ENCODE measurements around the gene PEX19.

DNA sequence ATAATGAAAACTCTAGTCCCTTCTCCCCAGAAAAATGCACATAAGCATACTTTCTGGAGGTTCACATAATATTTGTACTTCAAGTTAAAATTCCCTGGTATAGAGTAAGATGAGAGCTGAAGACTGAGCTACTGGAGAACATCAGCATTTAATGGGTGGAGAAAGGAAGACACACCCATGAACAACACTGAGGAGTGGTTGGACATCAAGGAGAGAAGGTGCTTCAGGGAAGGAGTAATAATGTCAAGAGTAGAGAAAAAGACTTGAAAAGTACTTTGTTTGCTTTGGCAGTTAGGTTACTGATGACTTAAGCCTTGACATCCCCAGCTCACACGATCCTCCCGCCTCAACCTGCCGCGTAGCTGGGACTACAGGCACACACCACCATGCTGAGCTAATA, 57.9 kb downstream of the PEX19 start:
- TF ChIP-seq, protein P1, sequence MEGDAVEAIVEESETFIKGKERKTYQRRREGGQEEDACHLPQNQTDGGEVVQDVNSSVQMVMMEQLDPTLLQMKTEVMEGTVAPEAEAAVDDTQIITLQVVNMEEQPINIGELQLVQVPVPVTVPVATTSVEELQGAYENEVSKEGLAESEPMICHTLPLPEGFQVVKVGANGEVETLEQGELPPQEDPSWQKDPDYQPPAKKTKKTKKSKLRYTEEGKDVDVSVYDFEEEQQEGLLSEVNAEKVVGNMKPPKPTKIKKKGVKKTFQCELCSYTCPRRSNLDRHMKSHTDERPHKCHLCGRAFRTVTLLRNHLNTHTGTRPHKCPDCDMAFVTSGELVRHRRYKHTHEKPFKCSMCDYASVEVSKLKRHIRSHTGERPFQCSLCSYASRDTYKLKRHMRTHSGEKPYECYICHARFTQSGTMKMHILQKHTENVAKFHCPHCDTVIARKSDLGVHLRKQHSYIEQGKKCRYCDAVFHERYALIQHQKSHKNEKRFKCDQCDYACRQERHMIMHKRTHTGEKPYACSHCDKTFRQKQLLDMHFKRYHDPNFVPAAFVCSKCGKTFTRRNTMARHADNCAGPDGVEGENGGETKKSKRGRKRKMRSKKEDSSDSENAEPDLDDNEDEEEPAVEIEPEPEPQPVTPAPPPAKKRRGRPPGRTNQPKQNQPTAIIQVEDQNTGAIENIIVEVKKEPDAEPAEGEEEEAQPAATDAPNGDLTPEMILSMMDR (IDR thresholded peaks at IDR 0.05): no peak
- TF ChIP-seq POLR2A (IDR thresholded peaks at IDR 0.05): no peak
